ENCODE data around the gene DDX1. TPM values are rescaled to one million over a fixed set of nuclear protein-coding genes. Genes with fewer than 3 reads are reported as not detected.
"Not testable (repeated sequence)": the region's sequence is repeated elsewhere in the genome, so short reads cannot be mapped to it uniquely, and the experiment has no call there.

The DDX1 gene
- total and polyA plus RNA-seq, 2 experiments from 2014 or later = 72.6 to 101 TPM

DNA sequence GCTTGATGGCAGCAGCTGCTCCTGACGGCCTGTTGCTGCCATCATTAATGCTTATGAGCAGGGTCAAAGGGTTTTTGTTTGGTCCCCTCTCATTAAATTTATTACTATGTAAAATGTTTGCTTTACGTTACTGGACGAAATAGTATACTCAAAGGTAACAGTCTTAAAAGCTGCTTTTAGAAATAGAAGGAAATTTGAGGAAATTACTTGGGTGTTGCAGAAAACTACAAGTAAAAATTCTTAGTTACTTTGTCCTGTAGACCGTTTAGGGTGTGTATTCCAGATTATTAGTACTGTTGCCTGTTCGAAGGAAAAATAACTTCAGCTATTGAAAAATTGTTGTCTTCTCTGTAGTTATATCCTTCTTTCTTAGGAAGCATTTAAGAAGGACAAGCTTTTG lies 27.8 kb downstream of the DDX1 start:
- 75% methylated on average over 5 of the region's 5 CpGs for WGBS, 2 experiments (ENCODE audit: low coverage in 1 of 2, low lambda C conversion rate in 2 of 2, missing lambda C conversion rate in 2 of 2)
- Histone ChIP-seq H3K9ac (no peak overlapping the region), H3K27me3 (replicated peaks; ENCODE audit: insufficient read depth) (no peaks in the 10 kb centered on the region), H3K79me2 (ENCODE audit: insufficient read depth) (peaks cover 16% of the 10 kb centered on the region), H3K9me3 (ENCODE audit: low read depth) (no peaks in the 10 kb centered on the region), H2AFZ (no peak overlapping the region), H3K4me3 (no peak overlapping the region), H3F3A (ENCODE audit: insufficient read depth) (no peaks in the 10 kb centered on the region), H3K4me1 (ENCODE audit: insufficient read depth) (no peaks in the 10 kb centered on the region), H3K9me2 (ENCODE audit: insufficient read depth) (no peaks in the 10 kb centered on the region), H3K27ac (no peak overlapping the region), H3K36me3 (ENCODE audit: low read depth) (peaks cover 74% of the 10 kb centered on the region), H3K4me2 (ENCODE audit: unreplicated experiment) (no peak overlapping the region), H4K20me1 (ENCODE audit: insufficient read depth) (no peaks in the 10 kb centered on the region)
- DNase-seq = no peak
- TF ChIP-seq EZH2 (IDR thresholded peaks at IDR 0.05; ENCODE audit: insufficient read depth, poor library complexity, severe bottlenecking) = no peak
- no peak for TF ChIP-seq EZH2phosphoT487 (IDR thresholded peaks at IDR 0.05; ENCODE audit: insufficient read depth, low read depth)
- in situ Hi-C loops (cut with MboI) = no loop called here

DNA sequence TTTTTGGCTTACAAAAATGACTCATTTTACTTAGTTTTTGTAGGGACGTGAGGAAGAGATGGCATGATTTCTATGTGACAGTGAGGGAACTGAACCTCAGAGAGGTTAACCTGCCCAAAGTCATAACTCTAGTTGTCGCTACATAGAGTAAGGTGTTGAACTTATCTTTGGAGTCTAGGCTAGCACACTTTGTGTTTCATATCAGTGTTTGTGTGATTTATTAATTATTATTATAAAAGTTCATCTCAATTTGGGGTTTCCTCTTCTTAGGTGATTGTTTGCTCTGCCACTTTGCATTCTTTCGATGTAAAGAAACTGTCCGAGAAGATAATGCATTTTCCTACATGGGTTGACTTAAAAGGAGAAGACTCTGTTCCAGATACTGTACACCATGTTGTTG lies 28.3 kb downstream of the DDX1 start:
- Histone ChIP-seq H3F3A (ENCODE audit: insufficient read depth) (no peaks in the 10 kb centered on the region), H3K4me2 (ENCODE audit: unreplicated experiment) (no peak overlapping the region), H3K27me3 (replicated peaks; ENCODE audit: insufficient read depth) (no peaks in the 10 kb centered on the region), H3K9ac (no peak overlapping the region), H3K9me3 (ENCODE audit: low read depth) (no peaks in the 10 kb centered on the region), H3K4me3 (no peak overlapping the region), H3K4me1 (ENCODE audit: insufficient read depth) (no peaks in the 10 kb centered on the region), H3K36me3 (ENCODE audit: low read depth) (peaks cover 74% of the 10 kb centered on the region), H2AFZ (no peak overlapping the region), H3K9me2 (ENCODE audit: insufficient read depth) (no peaks in the 10 kb centered on the region), H3K79me2 (ENCODE audit: insufficient read depth) (peaks cover 20% of the 10 kb centered on the region), H3K27ac (no peak overlapping the region), H4K20me1 (ENCODE audit: insufficient read depth) (no peaks in the 10 kb centered on the region)
- in situ Hi-C loops (cut with MboI) = no loop called here
- DNase-seq = no peak
- WGBS, 2 experiments (ENCODE audit: low coverage in 1 of 2, low lambda C conversion rate in 2 of 2, missing lambda C conversion rate in 2 of 2) = 87 to 90% methylated on average over 4 of the region's 4 CpGs
- TF ChIP-seq EZH2phosphoT487 (IDR thresholded peaks at IDR 0.05; ENCODE audit: insufficient read depth, low read depth) (no peak), EZH2 (IDR thresholded peaks at IDR 0.05; ENCODE audit: insufficient read depth, poor library complexity, severe bottlenecking) (no peak)

DNA sequence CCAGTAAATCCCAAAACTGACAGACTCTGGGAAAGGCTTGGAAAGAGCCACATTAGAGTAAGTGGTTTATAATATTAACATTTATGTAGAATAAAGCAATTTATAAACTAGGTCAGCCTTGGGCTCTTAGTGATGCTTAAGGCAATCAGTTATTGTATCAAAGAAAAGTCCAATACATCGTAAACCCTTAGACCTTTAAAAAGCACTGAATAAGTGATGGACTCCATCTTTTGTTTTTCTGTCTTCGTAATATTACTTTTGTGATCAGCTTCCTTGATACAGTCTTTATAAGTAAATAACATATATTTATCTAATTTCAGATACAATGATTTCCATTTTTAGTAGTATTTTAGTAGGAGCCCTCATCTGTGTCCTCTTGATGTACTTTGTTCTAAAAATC lies 28.7 kb downstream of the DDX1 start:
- TF ChIP-seq EZH2 (IDR thresholded peaks at IDR 0.05; ENCODE audit: insufficient read depth, poor library complexity, severe bottlenecking) = no peak
- H3K4me3 ChIP-seq = no peak overlapping the region
- H3K79me2 ChIP-seq (ENCODE audit: insufficient read depth) = peaks cover 23% of the 10 kb centered on the region
- DNase-seq = no peak
- H2AFZ ChIP-seq = no peak overlapping the region
- no peaks in the 10 kb centered on the region for H3K9me2 ChIP-seq (ENCODE audit: insufficient read depth)
- no peaks in the 10 kb centered on the region for H3K27me3 ChIP-seq (replicated peaks; ENCODE audit: insufficient read depth)
- no peak overlapping the region for H3K27ac ChIP-seq
- H3K9me3 ChIP-seq (ENCODE audit: low read depth) = no peaks in the 10 kb centered on the region
- H4K20me1 ChIP-seq (ENCODE audit: insufficient read depth) = no peaks in the 10 kb centered on the region
- no peaks in the 10 kb centered on the region for H3K4me1 ChIP-seq (ENCODE audit: insufficient read depth)
- H3K36me3 ChIP-seq (ENCODE audit: low read depth) = peaks cover 75% of the 10 kb centered on the region
- H3K9ac ChIP-seq = no peak overlapping the region
- 94 to 95% methylated on average over 2 of the region's 2 CpGs for WGBS, 2 experiments (ENCODE audit: low coverage in 1 of 2, low lambda C conversion rate in 2 of 2, missing lambda C conversion rate in 2 of 2)
- no peak overlapping the region for H3K4me2 ChIP-seq (ENCODE audit: unreplicated experiment)
- H3F3A ChIP-seq (ENCODE audit: insufficient read depth) = no peaks in the 10 kb centered on the region
- in situ Hi-C loops (cut with MboI) = no loop called here

DNA sequence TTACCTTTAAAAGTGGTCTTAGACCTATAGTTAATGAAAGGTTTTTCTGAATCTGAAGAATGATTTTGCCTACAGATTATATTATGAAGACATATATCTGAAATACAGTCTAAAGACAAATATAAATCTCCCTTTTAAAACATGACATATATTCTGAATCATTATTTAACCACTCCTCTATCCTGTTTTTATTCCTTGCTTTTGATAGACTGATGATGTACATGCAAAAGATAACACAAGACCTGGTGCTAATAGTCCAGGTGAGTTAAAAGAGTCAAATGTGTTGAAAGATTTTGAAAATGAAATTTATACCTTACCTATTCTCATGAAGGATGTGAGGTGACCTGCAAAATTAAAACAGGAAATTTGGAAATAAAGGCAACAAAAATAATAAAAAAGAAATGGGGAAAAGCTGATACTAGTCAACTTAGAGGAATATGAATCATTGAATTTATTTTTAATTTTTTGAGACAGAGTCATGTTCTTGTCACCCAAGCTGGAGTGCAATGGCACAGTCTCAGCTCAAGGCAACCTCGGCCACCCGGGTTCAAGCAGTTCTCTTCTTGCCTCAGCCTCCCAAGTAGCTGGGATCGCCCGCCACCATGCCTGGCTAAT lies 29.3 kb downstream of the DDX1 start:
- no peaks in the 10 kb centered on the region for H3K27me3 ChIP-seq (replicated peaks; ENCODE audit: insufficient read depth)
- H3K4me1 ChIP-seq (ENCODE audit: insufficient read depth) = no peaks in the 10 kb centered on the region
- DNase-seq = no peak
- H3K4me3 ChIP-seq = no peak overlapping the region
- H3F3A ChIP-seq (ENCODE audit: insufficient read depth) = no peaks in the 10 kb centered on the region
- H3K9me3 ChIP-seq (ENCODE audit: low read depth) = no peaks in the 10 kb centered on the region
- no peaks in the 10 kb centered on the region for H3K9me2 ChIP-seq (ENCODE audit: insufficient read depth)
- in situ Hi-C loops (cut with MboI) = no loop called here
- WGBS, 2 experiments (ENCODE audit: low coverage in 1 of 2, low lambda C conversion rate in 2 of 2, missing lambda C conversion rate in 2 of 2) = 98 to 100% methylated on average over 4 of the region's 4 CpGs
- no peaks in the 10 kb centered on the region for H4K20me1 ChIP-seq (ENCODE audit: insufficient read depth)
- H3K4me2 ChIP-seq (ENCODE audit: unreplicated experiment) = no peak overlapping the region
- H3K36me3 ChIP-seq (ENCODE audit: low read depth) = peaks cover 78% of the 10 kb centered on the region
- TF ChIP-seq EZH2phosphoT487 (IDR thresholded peaks at IDR 0.05; ENCODE audit: insufficient read depth, low read depth) (no peak), EZH2 (IDR thresholded peaks at IDR 0.05; ENCODE audit: insufficient read depth, poor library complexity, severe bottlenecking) (no peak)
- no peak overlapping the region for H2AFZ ChIP-seq
- no peak overlapping the region for H3K27ac ChIP-seq
- no peak overlapping the region for H3K9ac ChIP-seq
- H3K79me2 ChIP-seq (ENCODE audit: insufficient read depth) = peaks cover 25% of the 10 kb centered on the region

DNA sequence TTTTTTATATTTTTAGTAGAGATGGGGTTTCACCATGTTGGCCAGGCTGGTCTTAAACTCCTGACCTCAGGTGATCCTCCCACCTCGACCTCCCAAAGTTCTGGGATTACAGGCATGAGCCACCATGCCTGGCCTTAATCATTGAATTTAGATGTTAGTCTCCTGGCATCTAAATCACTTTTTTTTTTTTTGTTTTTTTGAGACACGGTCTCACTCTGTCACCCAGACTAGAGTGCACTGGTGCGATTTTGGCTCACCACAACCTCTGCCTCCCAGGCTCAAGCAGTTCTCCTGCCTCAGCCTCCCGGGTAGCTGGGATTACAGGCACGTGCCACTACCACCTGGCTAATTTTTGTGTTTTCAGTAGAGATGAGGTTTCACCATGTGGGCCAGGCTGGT lies 29.8 kb downstream of the DDX1 start:
- H3K4me2 ChIP-seq (ENCODE audit: unreplicated experiment); H3K9me3 ChIP-seq (ENCODE audit: low read depth); H3K9me2 ChIP-seq (ENCODE audit: insufficient read depth); H3K27ac ChIP-seq; H4K20me1 ChIP-seq (ENCODE audit: insufficient read depth); H3K4me1 ChIP-seq (ENCODE audit: insufficient read depth); H3K4me3 ChIP-seq; H2AFZ ChIP-seq; in situ Hi-C loops (cut with MboI); H3K27me3 ChIP-seq (replicated peaks; ENCODE audit: insufficient read depth); DNase-seq; H3F3A ChIP-seq (ENCODE audit: insufficient read depth); H3K9ac ChIP-seq: not testable (repeated sequence)
- H3K79me2 ChIP-seq (ENCODE audit: insufficient read depth) = peaks cover 25% of the 10 kb centered on the region
- peaks cover 79% of the 10 kb centered on the region for H3K36me3 ChIP-seq (ENCODE audit: low read depth)
- 94 to 98% methylated on average over 5 of the region's 5 CpGs for WGBS, 2 experiments (ENCODE audit: low coverage in 1 of 2, low lambda C conversion rate in 2 of 2, missing lambda C conversion rate in 2 of 2)

Data from GM23248 (cell line).